ENCODE measurements around the gene CUL9.
A peak's percentile ranks its signal among the peaks of the same experiment; 100 is the strongest.

Gene CUL9

GRCh38 chr6:43173591-43174262, 8.3 kb upstream of the CUL9 start:
- no peak for DNase-seq (ENCODE audit: low read depth in 2 of 2)

- DNase-seq (ENCODE audit: low read depth in 2 of 2) = peak; percentile 80 to 93
Measured at GRCh38 chr6:43174263-43175112, 7.5 kb upstream of the CUL9 start.

- DNase-seq (ENCODE audit: low read depth in 2 of 2) = no peak
Measured at GRCh38 chr6:43175676-43176422, 6.1 kb upstream of the CUL9 start.

- DNase-seq (ENCODE audit: low read depth in 2 of 2) = no peak
Measured at GRCh38 chr6:43176423-43176786, 5.6 kb upstream of the CUL9 start.

GRCh38 chr6:43178150-43178549, 3.8 kb upstream of the CUL9 start:
- no peak for DNase-seq (ENCODE audit: low read depth in 2 of 2)

GRCh38 chr6:43178951-43179830, 2.8 kb upstream of the CUL9 start:
- DNase-seq (ENCODE audit: low read depth in 2 of 2) = no peak

- DNase-seq (ENCODE audit: low read depth in 2 of 2) = no peak
Measured at GRCh38 chr6:43180058-43180457, 1.9 kb upstream of the CUL9 start.

- no peak for DNase-seq (ENCODE audit: low read depth in 2 of 2)
Measured at GRCh38 chr6:43180985-43181384, 1.0 kb upstream of the CUL9 start.

- no peak for DNase-seq (ENCODE audit: low read depth in 2 of 2)
Measured at GRCh38 chr6:43181621-43181941, 415 bp upstream of the CUL9 start.

GRCh38 chr6:43183441-43183840, 1.4 kb downstream of the CUL9 start:
- no peak for DNase-seq (ENCODE audit: low read depth in 2 of 2)

- DNase-seq (ENCODE audit: low read depth in 2 of 2) = no peak
Measured at GRCh38 chr6:43184268-43184985, 2.4 kb downstream of the CUL9 start.

GRCh38 chr6:43185391-43185985, 3.5 kb downstream of the CUL9 start:
- no peak for DNase-seq (ENCODE audit: low read depth in 2 of 2)

GRCh38 chr6:43186019-43186418, 4.0 kb downstream of the CUL9 start:
- no peak for DNase-seq (ENCODE audit: low read depth in 2 of 2)

GRCh38 chr6:43186706-43187105, 4.7 kb downstream of the CUL9 start:
- DNase-seq (ENCODE audit: low read depth in 2 of 2) = no peak

GRCh38 chr6:43187821-43188220, 5.8 kb downstream of the CUL9 start:
- no peak for DNase-seq (ENCODE audit: low read depth in 2 of 2)

GRCh38 chr6:43188426-43188825, 6.4 kb downstream of the CUL9 start:
- no peak for DNase-seq (ENCODE audit: low read depth in 2 of 2)

GRCh38 chr6:43189776-43190304, 7.8 kb downstream of the CUL9 start:
- DNase-seq (ENCODE audit: low read depth in 2 of 2) = no peak

- DNase-seq (ENCODE audit: low read depth in 2 of 2) = no peak
Measured at GRCh38 chr6:43192911-43193310, 10.9 kb downstream of the CUL9 start.

GRCh38 chr6:43193929-43194328, 11.9 kb downstream of the CUL9 start:
- DNase-seq (ENCODE audit: low read depth in 2 of 2) = no peak

GRCh38 chr6:43196337-43196736, 14.3 kb downstream of the CUL9 start:
- no peak for DNase-seq (ENCODE audit: low read depth in 2 of 2)
